GM19452 (cell line): ENCODE measurements around the gene WNT2B.

Experiments
- ATAC-seq: cut with Tn5 transposase; IDR thresholded peaks from one replicate; pipeline ENCODE4 v1.9.1; 2021; ENCODE audit not compliant: unreplicated experiment

WNT2B gene

GRCh38 chr1:112524986-112525385 lies 16.2 kb downstream of the WNT2B start:
- no peak for ATAC-seq

GRCh38 chr1:112527266-112528010 lies 18.7 kb downstream of the WNT2B start:
- no peak for ATAC-seq

GRCh38 chr1:112528076-112528475 lies 19.3 kb downstream of the WNT2B start:
- no peak for ATAC-seq

GRCh38 chr1:112529301-112529700 lies 20.5 kb downstream of the WNT2B start:
- ATAC-seq, result no peak

GRCh38 chr1:112530832-112531231 lies 22.1 kb downstream of the WNT2B start:
- no peak for ATAC-seq

GRCh38 chr1:112532064-112532463 lies 23.3 kb downstream of the WNT2B start:
- ATAC-seq, result no peak

- no peak for ATAC-seq
Measured at GRCh38 chr1:112533029-112533428, 24.3 kb downstream of the WNT2B start.

- no peak for ATAC-seq
Measured at GRCh38 chr1:112536561-112536960, 27.8 kb downstream of the WNT2B start.

GRCh38 chr1:112537456-112537855 lies 28.7 kb downstream of the WNT2B start:
- no peak for ATAC-seq

GRCh38 chr1:112538883-112539282 lies 30.1 kb downstream of the WNT2B start:
- ATAC-seq, result no peak

- no peak for ATAC-seq
Measured at GRCh38 chr1:112540226-112540794, 31.5 kb downstream of the WNT2B start.

- ATAC-seq, result no peak
Measured at GRCh38 chr1:112541299-112541698, 32.5 kb downstream of the WNT2B start.

- no peak for ATAC-seq
Measured at GRCh38 chr1:112542206-112542973, 33.6 kb downstream of the WNT2B start.

- no peak for ATAC-seq
Measured at GRCh38 chr1:112544011-112544688, 35.4 kb downstream of the WNT2B start.

GRCh38 chr1:112544751-112545150 lies 36.0 kb downstream of the WNT2B start:
- ATAC-seq, result no peak

GRCh38 chr1:112546076-112546475 lies 37.3 kb downstream of the WNT2B start:
- no peak for ATAC-seq

- no peak for ATAC-seq
Measured at GRCh38 chr1:112548547-112548946, 39.8 kb downstream of the WNT2B start.

- no peak for ATAC-seq
Measured at GRCh38 chr1:112549590-112549989, 40.8 kb downstream of the WNT2B start.

GRCh38 chr1:112554411-112554810 lies 45.6 kb downstream of the WNT2B start:
- no peak for ATAC-seq

GRCh38 chr1:112557385-112557784 lies 48.6 kb downstream of the WNT2B start:
- no peak for ATAC-seq

GRCh38 chr1:112558634-112559033 lies 49.9 kb downstream of the WNT2B start:
- ATAC-seq, result no peak
